Measurements from ENCODE around the gene ABHD10.
A peak's percentile ranks its signal among the peaks of the same experiment; 100 is the strongest.

The ABHD10 gene

DNA sequence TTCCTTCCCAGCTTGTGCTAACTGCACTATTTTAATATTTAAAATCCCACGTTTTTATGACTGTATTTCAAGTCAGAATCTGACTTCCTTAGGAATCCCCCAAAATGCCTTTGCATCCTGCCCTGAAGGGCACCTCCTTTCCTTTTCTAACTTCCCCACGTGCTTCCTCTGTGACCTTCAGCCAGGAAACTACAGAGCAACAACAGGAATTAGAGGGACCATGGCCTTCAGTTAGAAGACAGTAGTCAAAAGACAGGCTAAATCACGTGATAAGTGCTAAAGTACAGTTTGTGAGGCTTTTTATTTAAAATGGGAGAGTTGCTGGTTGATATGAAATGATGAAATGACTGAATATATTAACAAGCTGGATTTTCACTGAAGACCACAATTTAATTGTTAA is 11.8 kb upstream of the ABHD10 start:
- no peak for DNase-seq

DNA sequence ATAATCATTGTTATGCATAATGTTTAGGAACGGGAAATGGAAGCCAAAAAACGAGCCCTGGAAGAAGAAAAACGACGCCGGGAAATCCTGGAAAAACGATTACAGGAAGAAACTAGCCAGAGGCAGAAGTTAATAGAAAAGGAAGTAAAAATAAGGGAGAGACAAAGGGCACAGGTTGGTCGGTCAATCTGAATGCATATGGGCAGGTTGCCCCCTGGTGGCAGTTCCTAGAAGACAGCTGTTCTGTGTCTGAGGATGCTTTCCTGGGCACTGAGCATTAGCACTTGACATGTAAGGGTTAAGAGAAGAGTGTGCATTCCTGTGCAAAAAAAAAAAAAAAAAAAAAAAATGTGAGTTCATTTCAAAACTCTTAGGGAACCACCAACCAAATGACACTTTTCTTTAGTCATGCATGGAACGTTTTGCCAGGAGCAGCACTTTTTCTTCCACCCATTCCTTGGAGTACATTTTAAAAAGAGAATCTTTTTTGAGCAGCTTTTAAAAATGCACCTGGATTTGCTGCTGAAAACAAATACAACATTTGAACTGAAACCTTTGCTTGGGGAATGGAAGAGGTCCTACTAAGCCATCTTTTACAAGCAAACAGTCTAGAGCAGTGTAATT is 11.1 kb upstream of the ABHD10 start:
- DNase-seq: peak; percentile 91

DNA sequence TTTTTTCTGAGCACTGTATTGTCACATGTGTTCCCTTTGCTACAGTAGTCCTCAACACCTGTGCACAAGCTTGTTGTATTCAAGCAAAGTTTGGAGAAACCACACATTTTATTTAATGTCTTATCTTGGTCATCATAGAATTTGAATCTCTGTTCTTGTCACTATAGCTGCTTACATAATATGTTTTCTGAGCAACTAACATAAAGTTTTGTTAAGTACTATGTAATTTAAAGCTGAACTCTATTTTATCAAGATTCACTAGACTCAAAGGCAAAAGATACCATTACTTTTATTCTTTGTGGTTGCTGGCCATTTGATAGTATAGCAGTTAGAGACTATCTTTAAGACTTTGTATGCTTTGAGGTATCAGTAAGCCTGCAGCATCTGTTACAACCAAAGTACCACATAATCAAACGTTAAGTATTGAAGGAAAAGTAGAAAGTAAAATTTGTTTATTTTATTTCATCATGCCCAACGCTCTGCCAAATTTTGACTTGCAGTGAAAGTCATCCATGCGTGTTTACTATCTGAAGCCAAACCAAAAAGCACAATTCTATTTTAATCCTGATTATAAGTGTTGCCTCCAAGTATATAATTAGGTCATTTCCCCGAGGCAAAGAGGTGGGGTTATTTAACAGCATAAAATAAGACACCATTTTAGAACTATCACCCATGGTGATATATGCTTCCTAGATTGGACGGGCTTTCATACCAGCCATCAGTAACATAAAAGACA is 10.3 kb upstream of the ABHD10 start:
- no peak for DNase-seq

DNA sequence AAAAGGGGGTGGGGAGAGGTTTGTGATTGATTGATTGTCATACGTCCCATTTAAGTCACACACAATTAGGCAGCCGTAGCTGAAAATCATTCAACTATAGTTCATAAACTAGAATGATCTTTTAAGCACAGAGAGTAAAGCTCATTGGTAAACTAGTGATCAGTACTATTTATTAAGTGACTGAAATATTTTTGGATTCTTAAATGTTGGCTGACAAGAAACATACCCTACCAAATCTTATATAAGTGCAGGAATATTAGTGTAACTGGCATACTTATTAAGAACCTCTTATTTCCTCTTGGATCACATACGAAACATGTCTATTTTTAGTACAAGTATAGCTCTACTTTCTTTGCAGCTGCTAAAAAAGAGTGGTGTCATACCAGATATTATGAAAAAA is 8.4 kb upstream of the ABHD10 start:
- no peak for DNase-seq

DNA sequence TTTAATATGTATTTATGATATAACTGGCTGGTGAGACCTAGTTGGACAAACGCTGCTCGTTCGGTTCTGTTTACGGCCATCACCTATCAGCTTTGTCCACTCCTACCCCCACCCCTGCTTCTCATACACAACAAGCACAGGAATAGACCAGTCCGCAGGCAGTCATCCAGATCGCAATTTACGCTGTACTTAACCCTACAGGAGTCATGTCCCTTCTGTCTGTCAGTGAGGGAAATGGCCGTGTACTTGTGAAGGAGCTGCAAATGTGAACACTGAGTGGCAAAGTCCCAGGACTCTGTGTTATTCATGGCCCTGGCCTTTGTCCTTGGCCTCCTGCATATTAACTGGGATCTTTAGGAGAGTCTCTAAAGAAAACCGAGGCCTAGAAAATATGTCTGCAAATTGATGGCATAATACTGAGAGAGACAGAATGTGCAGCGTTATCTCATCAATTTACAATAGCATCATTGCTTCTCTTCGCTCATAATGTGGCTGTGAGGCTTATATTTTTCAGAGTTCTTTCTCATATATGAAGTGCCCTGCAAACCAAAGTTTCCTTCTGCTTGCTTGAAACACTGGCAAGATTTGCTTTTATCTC is 7.2 kb upstream of the ABHD10 start:
- no peak for DNase-seq

DNA sequence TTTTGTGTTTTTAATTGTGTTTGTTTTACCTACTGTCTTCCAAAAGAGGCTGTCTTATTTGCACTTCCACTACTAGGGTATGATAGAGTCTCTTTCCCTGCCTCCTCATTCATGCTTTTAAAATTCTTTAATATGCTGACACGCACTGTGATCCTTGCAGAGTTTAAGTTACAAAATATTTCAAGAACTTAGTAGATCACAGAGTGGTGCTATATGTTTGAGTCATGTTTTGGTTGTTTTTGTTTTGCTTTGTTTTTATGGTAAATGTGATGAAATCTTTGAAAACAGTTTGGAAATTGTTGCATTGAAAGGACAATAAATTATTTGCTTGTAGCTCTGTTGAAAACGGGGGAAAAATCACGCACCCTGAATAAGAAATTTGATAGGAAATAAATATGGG is 5.9 kb upstream of the ABHD10 start:
- no peak for DNase-seq

DNA sequence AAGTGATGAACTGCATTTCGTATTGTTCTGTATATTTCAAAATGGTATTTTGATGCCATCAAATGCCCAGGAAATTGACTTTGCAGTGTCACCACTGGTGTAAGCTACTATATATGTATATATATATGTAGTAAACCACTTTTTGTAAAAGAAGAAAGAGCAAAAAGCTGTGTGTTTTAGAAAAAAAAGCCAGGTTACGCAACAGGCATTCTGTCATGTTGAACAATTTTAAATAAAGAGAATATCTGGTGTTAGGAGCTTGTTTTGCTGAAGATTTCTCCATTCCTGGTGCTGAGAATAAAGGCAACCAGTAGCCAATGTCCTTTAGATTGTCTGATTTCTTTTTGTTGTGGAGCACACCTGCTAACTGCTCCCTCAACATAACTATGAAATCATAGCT is 3.7 kb upstream of the ABHD10 start:
- DNase-seq: no peak

DNA sequence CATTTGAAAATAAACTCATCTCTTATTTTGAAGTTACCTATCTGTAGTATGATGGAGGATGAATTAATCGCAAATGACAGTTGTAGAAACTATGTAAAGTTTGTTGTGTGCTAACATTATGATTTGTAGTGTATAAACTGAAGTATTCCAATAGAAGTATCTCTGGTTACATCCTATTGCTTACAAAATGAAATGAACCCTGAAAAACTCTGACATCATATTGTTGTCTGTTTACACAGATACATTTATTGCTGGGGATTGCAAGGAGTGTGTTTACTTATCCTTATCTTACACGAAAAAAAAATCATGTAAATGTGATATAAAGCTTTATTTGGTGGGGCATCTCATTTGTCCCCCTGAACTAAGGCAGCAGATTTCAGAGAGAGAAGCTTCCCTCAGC is 2.6 kb upstream of the ABHD10 start:
- no peak for DNase-seq

DNA sequence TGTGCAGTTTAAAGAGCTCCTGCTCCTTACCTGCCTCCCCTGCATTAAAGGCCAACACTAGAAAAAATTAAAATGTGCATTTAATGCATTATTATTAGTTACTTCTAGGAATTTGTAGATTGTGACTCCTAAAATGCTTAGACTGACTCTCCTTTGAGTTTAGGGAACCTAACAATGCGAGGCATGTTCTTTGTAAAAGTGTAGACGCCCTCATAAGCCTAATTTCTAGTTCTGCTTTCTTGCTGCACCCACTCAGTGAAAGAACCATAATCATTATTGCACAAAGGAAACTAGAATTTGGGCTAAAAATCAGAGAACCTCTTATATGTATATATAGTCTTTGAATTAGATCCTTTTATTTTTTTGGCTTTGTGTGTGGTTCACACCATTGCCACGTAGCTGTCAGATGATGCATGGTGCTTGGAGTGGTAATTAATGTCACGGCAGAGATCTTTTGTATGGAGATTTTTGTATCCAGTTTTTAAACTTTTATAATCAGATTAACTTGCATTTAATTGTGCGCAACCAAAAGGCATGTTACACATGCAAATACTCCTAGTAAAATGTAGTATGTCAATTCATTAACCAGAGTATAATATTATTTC is 710 bp downstream of the ABHD10 start:
- DNase-seq: peak; percentile 68

DNA sequence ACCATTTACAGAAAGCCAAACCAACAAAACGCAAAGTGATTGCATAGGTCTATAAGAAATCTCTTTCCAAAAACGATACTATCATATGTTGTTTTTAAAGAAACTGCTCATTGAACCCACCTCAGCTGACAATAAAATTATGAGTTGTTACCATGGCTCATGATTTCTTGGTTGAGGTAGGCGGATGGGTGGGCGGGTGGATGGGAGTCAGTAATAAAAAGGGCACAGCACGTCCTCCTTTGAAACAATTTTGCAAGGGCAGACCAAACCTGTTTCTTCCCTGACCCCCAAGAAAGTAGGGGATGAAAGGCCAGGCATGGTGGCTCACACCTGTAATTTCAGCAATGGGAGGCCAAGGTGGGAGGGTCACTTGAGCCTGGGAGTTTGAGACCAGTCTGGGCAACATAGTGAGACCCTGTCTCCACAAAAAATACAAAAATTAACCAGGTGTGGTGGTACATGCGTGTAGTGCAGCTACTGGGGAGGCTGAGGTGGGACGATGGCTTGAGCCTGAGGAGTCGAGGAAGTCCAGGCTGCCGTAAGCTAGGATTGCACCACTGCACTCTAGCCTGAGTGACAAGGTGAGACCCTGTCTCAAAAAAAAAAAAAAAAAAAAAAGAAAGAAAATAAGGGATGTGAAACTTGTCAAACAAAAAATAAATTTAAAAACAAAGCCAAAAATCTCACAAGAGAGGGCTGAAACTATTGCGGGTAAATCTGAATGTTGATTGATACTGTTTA is 2.1 kb downstream of the ABHD10 start:
- DNase-seq: no peak

DNA sequence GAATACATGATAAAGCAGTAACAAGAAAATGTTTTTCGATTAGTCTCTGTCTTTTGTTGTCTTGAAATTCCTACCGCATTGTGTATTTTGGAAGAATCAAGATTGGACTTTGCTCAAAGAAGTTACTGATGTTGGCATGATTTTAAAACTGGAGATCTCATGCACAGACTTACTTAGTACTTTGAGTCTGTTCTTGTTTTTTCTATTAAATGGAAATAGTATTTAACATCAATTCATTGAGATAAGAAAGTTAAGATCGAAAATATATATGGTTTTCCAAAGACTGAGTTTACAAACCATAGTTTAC is 2.6 kb downstream of the ABHD10 start:
- no peak for DNase-seq

DNA sequence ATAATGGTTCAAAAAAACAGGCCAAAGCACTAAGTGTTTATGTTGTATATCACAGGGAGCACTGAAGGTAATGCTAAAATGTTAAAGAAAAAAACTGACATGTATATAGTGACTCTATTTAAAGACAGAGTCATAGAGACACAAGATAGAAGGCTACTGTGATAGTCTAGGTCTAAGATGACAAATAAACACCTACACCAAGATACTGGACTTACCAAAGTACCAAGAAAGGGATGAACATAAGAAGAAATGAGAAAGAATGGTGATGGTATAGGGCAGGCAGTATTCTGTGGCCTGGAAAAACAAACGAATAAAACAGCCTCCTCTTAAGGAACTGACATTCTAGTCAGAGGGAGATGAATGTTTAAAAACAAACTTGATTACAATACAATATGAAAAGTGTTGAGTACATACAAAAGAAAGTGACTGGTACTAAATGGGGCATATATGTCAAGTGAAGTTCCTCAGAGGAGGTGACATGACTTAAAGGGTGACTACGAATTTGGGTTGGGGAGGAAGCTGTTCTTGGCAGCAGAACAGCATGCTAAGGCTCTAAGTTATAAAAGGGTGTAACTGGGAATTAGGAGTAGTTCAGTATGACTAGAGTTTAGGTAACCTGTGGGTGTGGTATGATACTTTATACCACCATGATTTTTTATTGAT is 5.9 kb downstream of the ABHD10 start:
- DNase-seq: no peak

DNA sequence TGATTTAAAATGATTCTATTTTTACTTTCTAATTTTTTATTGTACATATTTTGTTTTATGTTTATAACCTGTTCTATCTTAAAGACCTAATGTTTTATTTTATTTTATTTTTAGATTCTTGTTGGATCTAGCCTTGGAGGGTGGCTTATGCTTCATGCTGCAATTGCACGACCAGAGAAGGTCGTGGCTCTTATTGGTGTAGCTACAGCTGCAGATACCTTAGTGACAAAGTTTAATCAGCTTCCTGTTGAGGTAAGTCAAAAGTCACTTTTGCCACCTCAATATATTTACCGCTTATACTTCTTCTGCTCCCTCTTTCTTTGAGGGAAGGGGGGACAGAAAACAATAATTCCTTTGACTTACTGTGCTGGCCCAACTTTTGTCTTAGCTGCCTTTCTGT is 8.0 kb downstream of the ABHD10 start:
- DNase-seq: no peak

DNA sequence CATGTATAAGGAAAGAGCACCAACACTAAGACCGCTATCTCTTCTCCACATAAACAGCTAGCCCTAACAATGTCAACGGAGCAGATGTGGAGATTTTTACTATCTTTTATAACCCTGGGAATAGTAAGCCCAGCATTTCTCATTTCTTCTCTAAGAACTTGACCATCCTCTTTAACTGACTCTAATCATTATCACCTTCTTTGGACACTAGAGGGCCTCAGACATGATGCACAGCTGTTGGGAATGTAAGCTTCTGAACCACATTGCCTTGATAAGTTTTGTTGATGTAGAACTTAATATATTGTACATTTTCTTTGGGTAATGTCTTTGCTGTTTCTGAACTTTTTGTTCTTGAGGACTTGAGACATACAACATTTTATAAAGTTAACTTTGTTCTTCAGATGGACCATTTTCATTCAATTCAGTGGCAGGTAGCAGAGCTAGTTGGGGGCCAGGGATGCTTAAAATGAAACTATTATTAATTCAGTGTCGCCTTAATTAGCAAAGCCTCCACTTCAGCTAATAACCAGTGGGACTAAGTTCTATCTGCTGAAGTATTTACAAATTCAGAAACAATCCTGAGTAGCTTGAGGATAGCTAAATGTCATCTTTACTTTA is 10.3 kb downstream of the ABHD10 start:
- DNase-seq: peak; percentile 83

DNA sequence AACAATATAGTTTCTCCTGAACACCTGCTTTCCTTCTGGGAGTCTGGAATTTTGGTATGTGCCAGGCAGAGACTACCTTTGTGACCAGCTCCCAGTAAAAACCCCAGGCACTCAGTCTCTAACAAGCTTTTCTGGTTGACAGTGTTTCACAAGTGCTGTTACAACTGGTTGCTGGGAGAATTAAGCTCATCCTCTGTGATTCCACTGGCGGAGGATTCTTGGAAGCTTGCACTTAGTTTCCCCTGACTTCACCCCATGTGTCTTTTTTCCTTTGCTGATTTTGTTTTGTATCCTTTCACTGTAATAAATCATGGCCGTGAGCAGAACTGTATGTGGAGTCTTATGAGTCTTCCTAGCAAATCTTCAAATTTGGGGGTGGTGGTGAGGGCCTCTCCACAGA is 14.2 kb downstream of the ABHD10 start:
- no peak for DNase-seq

DNA sequence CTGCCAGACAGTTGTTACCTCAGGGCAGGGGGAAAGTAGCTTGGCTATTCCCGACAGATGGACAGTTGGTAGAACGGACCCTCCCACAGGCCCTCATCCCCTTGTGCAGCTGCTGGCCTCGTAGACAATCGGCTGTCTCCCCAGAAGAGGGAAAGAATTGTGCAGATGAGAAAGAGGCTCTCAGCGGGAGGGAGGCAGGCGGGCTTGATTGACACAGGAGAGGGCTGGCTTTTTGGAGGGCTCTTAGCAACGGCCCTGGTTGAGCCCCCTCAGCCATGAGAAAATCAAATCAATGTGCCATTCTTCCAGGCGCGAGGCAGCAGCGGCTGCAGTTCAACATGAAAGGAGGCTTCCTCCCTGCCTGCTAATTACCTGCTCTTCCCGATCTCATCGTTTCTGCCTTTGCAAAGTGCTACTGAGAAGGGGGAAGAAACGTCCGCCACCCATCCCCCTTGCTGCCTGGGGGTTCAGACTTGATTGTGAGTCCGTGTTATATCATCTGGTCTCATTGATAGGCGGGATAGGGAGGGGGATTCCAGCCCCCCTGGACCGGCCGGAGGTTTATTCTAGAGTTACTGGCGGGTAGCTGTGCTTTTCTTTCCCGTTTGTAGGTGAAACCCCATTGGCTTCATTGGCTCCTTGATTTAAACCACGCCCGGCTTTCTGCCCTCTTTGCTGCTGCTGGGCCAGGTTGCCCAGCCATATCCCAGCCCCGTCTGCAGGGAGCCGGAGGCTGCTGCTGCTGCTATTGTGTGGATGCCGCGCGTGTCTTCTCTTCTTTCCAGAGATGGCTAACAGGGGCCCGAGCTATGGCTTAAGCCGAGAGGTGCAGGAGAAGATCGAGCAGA is 20.0 kb downstream of the ABHD10 start, which contains the start of gene TAGLN3:
TAGLN3 (plus strand) TSS at position 287 of the 848 bp plus-strand sequence; CDS start at position 788, 501 bp downstream.
- peak; percentile 29 for DNase-seq

DNA sequence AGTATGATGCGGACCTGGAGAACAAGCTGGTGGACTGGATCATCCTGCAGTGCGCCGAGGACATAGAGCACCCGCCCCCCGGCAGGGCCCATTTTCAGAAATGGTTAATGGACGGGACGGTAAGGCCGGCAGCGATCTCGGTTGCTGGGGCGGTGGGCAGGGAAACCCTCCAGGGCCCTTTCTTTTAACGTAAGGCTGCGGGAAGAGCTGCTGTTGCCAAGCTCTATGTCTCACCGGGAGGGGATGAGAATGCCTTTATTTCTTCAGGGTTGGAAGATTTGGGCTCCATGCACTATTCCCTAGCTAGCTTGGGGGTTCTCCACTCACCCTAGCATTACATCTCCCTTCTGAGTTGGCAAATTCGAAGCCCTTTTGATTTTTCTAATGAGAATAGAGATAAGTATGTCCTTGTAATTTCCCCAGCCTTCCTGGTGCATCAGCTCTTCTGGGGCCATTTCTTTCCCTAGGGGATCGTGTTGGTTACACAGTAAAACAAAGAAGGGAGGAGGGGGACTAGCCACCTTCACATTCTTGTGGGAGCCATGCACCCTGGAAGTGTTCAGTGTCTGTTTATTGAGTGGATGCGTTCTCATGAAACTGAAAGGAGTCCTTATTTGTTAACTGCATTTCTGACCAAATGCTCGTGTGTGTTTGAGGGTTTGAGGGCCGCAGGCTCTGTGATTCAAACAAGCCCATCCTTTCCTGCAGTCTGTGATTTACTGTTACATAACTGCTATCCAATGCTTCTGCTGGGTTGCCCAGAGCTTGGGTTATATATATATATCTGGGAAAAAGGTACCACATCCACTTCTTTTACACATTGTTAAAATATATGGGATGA is 20.9 kb downstream of the ABHD10 start:
- no peak for DNase-seq

DNA sequence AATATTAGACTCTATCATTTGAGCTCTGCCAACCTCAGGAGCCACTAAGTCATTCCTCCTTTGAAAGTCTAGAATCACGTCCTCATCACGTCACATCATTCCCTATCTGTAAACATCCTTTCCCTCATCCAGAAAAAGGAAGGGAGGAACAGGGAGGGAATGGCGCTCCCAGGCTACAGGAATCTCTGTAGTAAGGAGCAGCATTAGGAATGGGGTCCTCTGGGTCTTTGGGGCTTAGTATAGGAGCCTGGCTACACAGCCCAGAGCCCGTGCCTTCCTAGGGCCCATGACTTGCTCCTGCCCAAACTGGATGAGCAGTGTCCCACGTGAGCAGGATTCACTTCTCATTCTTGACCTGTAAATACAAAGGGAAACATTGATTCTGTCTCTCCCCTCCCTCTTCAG is 21.5 kb downstream of the ABHD10 start:
- DNase-seq: no peak

DNA sequence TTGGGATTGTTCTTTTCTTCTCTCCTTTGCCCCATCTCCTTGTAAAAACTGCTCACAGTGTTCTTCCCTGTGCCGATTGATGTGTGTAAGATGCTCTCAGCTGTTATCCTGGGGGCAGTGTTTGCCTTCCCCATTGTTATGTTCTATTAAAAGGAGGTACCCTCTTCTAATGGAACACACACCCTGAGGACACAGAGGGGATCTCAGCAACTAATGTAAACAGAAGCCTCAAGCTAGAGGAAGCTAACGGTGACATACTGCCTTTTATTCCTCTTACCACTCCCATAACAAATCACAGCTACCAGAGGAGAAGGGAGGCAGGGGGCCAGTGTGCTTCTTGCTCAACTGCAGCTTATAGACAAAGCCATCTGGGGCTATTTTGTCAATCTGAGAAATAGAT is 22.1 kb downstream of the ABHD10 start:
- DNase-seq: no peak

DNA sequence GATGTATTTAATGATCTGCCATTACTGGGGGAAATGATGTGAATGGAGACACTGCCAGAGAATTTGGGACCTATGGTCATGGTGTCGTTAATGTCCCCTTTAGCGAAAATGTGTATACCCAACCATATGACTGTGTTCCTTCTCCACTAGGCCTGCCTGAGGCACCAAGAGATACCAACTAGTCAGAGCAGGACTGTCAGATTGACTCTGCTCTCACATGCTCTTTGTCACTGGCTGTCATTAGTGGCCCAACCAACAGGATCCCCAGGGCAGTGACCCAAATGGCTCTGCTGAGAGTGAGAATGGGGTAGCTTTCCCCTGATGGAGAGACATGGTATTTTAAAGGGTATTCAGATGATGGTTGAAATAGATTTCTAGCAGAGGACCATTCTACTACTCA is 22.7 kb downstream of the ABHD10 start:
- DNase-seq: no peak

All from hematopoietic multipotent progenitor cell treated with erythropoietin and hydrocortisone succinate and interleukin-3 and kit ligand, for 6 days (in vitro differentiated cells).